GM13977 (cell line): ENCODE measurements around the gene GNAO1.

Experiments
- DNase-seq: peaks from one replicate; pipeline ENCODE4 v3.0.0; 2012; ENCODE audit warnings: low spot score
- CTCF ChIP-seq: IDR thresholded peaks from 2 replicates; pipeline ENCODE4 v1.5.1; 2012; ENCODE audit warnings: mild to moderate bottlenecking, control low read depth; ENCODE audit not compliant: insufficient read depth; ENCODE audit errors: extremely low read depth, missing control alignments
- in situ Hi-C: fragments of 300-500 bp; cut with MboI; formaldehyde crosslinking; loops from one replicate; pipeline ENCODE4 v1.12.0; 2022; ENCODE audit warnings: low sequenced_read_pairs, low pct_unique_long_range_greater_than_20kb, mixed read lengths, inconsistent platforms; ENCODE audit not compliant: unreplicated experiment

The GNAO1 gene

GRCh38 chr16:56340416-56340815 is 149.1 kb downstream of the GNAO1 start:
- DNase-seq = no peak
- no peak for TF ChIP-seq CTCF
- in situ Hi-C loops = no loop called here

- in situ Hi-C loops = no loop called here
- DNase-seq = no peak
- TF ChIP-seq CTCF = no peak
These were observed 149.6 kb downstream of the GNAO1 start for GRCh38 chr16:56340864-56341365.

GRCh38 chr16:56341656-56342399 is 150.5 kb downstream of the GNAO1 start:
- in situ Hi-C loops = no loop called here
- DNase-seq = no peak

GRCh38 chr16:56343661-56344517 is 152.6 kb downstream of the GNAO1 start:
- TF ChIP-seq CTCF = no peak
- in situ Hi-C loops = no loop called here
- no peak for DNase-seq

More at GRCh38 chr16:56341656-56342399, 150.5 kb downstream of the GNAO1 start:
- TF ChIP-seq CTCF = no peak

GRCh38 chr16:56344518-56345405 is 153.5 kb downstream of the GNAO1 start:
- no peak for TF ChIP-seq CTCF
- in situ Hi-C loops = no loop called here
- DNase-seq = no peak
